GM13976 (cell line): ENCODE data around the gene IFNK.

Source experiments
- DNase-seq: peaks from one replicate; pipeline ENCODE4 v3.0.0; 2012; ENCODE audit warnings: low spot score
- CTCF ChIP-seq: IDR thresholded peaks from 2 replicates; pipeline ENCODE4 v1.5.1; 2012; ENCODE audit warnings: borderline replicate concordance, mild to moderate bottlenecking; ENCODE audit not compliant: insufficient read depth; ENCODE audit errors: extremely low read depth, missing control alignments, control extremely low read depth
- in situ Hi-C: fragments of 300-500 bp; cut with MboI; formaldehyde crosslinking; loops from one replicate; pipeline ENCODE4 v1.12.0; 2022; ENCODE audit warnings: low sequenced_read_pairs, mixed read lengths, inconsistent platforms; ENCODE audit not compliant: unreplicated experiment

The IFNK gene

GRCh38 chr9:27483576-27483975 is 40.5 kb upstream of the IFNK start:
- no peak for DNase-seq
- no peak for TF ChIP-seq CTCF
- in situ Hi-C loops, result no loop called here

GRCh38 chr9:27485158-27485557 is 38.9 kb upstream of the IFNK start:
- in situ Hi-C loops, result no loop called here
- TF ChIP-seq CTCF, result no peak
- no peak for DNase-seq

- TF ChIP-seq CTCF, result no peak
- in situ Hi-C loops, result no loop called here
- no peak for DNase-seq
Observed at GRCh38 chr9:27487128-27487640, 36.9 kb upstream of the IFNK start.

- in situ Hi-C loops, result no loop called here
- TF ChIP-seq CTCF, result no peak
- no peak for DNase-seq
Observed at GRCh38 chr9:27487927-27488326, 36.2 kb upstream of the IFNK start.

- DNase-seq, result peak; percentile 53
- in situ Hi-C loops, result no loop called here
- no peak for TF ChIP-seq CTCF
Observed at GRCh38 chr9:27489087-27489876, 34.8 kb upstream of the IFNK start.

GRCh38 chr9:27491154-27491553 is 32.9 kb upstream of the IFNK start:
- in situ Hi-C loops, result no loop called here
- no peak for TF ChIP-seq CTCF
- peak; percentile 21 for DNase-seq
